Body of pancreas (tissue), 4 donors: ENCODE results near the gene NOX3.

Experiments
- POLR2A ChIP-seq, 3 donors: fragments of 450-650 bp; IDR thresholded peaks; one replicate each; pipeline ENCODE4 v1.6.1; 2016; ENCODE audit warnings: antibody characterized with exemption in 3 of 3, mild to moderate bottlenecking in 2 of 3
- TF ChIP-seq, protein P1 (sequence below), 7 experiments: fragments of 450-650 bp in 4 of 7; fragments of 200-600 bp in 3 of 7; sonication (generic) in 3 of 7; IDR thresholded peaks; one replicate each; pipeline ENCODE4 v1.5.1; 2016 to 2019; ENCODE audit warnings: antibody characterized with exemption in 7 of 7

GRCh38 chr6:155432293-155432692 lies 23.3 kb downstream of the NOX3 start:
- TF ChIP-seq, protein P1, sequence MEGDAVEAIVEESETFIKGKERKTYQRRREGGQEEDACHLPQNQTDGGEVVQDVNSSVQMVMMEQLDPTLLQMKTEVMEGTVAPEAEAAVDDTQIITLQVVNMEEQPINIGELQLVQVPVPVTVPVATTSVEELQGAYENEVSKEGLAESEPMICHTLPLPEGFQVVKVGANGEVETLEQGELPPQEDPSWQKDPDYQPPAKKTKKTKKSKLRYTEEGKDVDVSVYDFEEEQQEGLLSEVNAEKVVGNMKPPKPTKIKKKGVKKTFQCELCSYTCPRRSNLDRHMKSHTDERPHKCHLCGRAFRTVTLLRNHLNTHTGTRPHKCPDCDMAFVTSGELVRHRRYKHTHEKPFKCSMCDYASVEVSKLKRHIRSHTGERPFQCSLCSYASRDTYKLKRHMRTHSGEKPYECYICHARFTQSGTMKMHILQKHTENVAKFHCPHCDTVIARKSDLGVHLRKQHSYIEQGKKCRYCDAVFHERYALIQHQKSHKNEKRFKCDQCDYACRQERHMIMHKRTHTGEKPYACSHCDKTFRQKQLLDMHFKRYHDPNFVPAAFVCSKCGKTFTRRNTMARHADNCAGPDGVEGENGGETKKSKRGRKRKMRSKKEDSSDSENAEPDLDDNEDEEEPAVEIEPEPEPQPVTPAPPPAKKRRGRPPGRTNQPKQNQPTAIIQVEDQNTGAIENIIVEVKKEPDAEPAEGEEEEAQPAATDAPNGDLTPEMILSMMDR (IDR thresholded peaks at IDR 0.05): no peak
- no peak for TF ChIP-seq POLR2A (IDR thresholded peaks at IDR 0.05)
